CD14-positive monocyte (primary cell): ENCODE results near the gene PEAK1. TPM values are rescaled to one million over a fixed set of nuclear protein-coding genes. Genes with fewer than 3 reads are reported as not detected.

Source experiments
- DNase-seq, 3 donors: peaks; one replicate each; pipeline ENCODE4 v3.0.0-alpha.2; 2011 to 2022
- H2AFZ ChIP-seq: 2 replicates; pipeline ENCODE4 v1.6.0; 2012; ENCODE audit warnings: mild to moderate bottlenecking, low read depth, low read length, inconsistent platforms; ENCODE audit not compliant: insufficient read depth, poor library complexity, severe bottlenecking
- H3K27ac ChIP-seq, 2 donors: 1 replicate in 1 of 2; 2 replicates in 1 of 2; pipeline ENCODE4 v1.5.1; 2012 to 2013; ENCODE audit warnings: low read length in 2 of 2, control low read depth in 1 of 2, inconsistent platforms in 1 of 2, low read depth in 1 of 2, mild to moderate bottlenecking in 1 of 2
- H3K27me3 ChIP-seq, 2 donors: one replicate each; pipeline versions ENCODE4 v1.6.0 to v1.6.1; 2011 to 2013; ENCODE audit warnings: low read length in 2 of 2; ENCODE audit not compliant: control insufficient read depth in 2 of 2, insufficient read depth in 2 of 2
- H3K36me3 ChIP-seq, 2 donors: replicated peaks in 1 of 2; 1 replicate in 1 of 2; 2 replicates in 1 of 2; pipeline versions ENCODE4 v1.5.1 to v1.6.1; 2012 to 2013; ENCODE audit warnings: low read length in 2 of 2, control low read depth in 1 of 2, inconsistent platforms in 1 of 2, mild to moderate bottlenecking in 1 of 2; ENCODE audit not compliant: insufficient read depth in 2 of 2, control insufficient read depth in 1 of 2
- H3K4me1 ChIP-seq, 2 donors: 1 replicate in 1 of 2; 2 replicates in 1 of 2; pipeline versions ENCODE4 v1.5.1 to v1.6.1; 2012 to 2013; ENCODE audit warnings: low read length in 2 of 2, control low read depth in 1 of 2, inconsistent platforms in 1 of 2, mild to moderate bottlenecking in 1 of 2, moderate library complexity in 1 of 2; ENCODE audit not compliant: insufficient read depth in 2 of 2, control insufficient read depth in 1 of 2
- H3K4me2 ChIP-seq: replicated peaks from 2 replicates; pipeline ENCODE3; 2012; ENCODE audit warnings: low read length, moderate library complexity, mild to moderate bottlenecking; ENCODE audit not compliant: poor library complexity, severe bottlenecking; ENCODE audit errors: extremely low read depth
- H3K4me3 ChIP-seq, 3 experiments: fragments of 200-600 bp in 1 of 3; sonication (generic) in 1 of 3; replicated peaks in 1 of 3; 1 replicate in 2 of 3; 2 replicates in 1 of 3; pipeline ENCODE4 v1.5.1; 2011 to 2013; ENCODE audit warnings: low read length in 3 of 3, mild to moderate bottlenecking in 3 of 3, control low read depth in 2 of 3, low read depth in 2 of 3, inconsistent platforms in 1 of 3, moderate library complexity in 1 of 3
- H3K79me2 ChIP-seq: 2 replicates; pipeline ENCODE4 v1.6.0; 2012; ENCODE audit warnings: mild to moderate bottlenecking, control low read depth, inconsistent platforms, low read length, moderate library complexity; ENCODE audit not compliant: insufficient read depth
- H3K9ac ChIP-seq: 2 replicates; pipeline ENCODE4 v1.6.0; 2017; ENCODE audit warnings: low read length, mild to moderate bottlenecking; ENCODE audit not compliant: insufficient read depth, poor library complexity, severe bottlenecking
- H3K9me3 ChIP-seq, 2 donors: replicated peaks in 1 of 2; 1 replicate in 1 of 2; 2 replicates in 1 of 2; pipeline versions ENCODE4 v1.5.1 to v1.6.1; 2012 to 2013; ENCODE audit warnings: low read length in 2 of 2, control low read depth in 1 of 2; ENCODE audit not compliant: control insufficient read depth in 1 of 2, insufficient read depth in 1 of 2
- H4K20me1 ChIP-seq: 2 replicates; pipeline ENCODE4 v1.6.0; 2012; ENCODE audit warnings: mild to moderate bottlenecking, low read length, control low read depth, moderate library complexity; ENCODE audit not compliant: insufficient read depth
- H3K27ac Mint-ChIP-seq, 7 donors: one replicate each; pipeline ENCODE4 v1.8.0; 2020; ENCODE audit warnings: mild to moderate bottlenecking in 7 of 7, mixed read lengths in 7 of 7, moderate library complexity in 6 of 7, inconsistent platforms in 2 of 7
- H3K27me3 Mint-ChIP-seq, 3 donors: one replicate each; pipeline ENCODE4 v1.8.0; 2021 to 2022; ENCODE audit warnings: low read depth in 3 of 3, mild to moderate bottlenecking in 3 of 3, mixed read lengths in 3 of 3, moderate library complexity in 3 of 3, inconsistent platforms in 1 of 3
- H3K36me3 Mint-ChIP-seq, 2 donors: one replicate each; pipeline ENCODE4 v1.8.0; 2020; ENCODE audit warnings: mixed read lengths in 2 of 2, inconsistent platforms in 1 of 2, mild to moderate bottlenecking in 1 of 2
- H3K4me1 Mint-ChIP-seq: one replicate; pipeline ENCODE4 v1.8.0; 2020; ENCODE audit warnings: mild to moderate bottlenecking, mixed read lengths
- H3K4me3 Mint-ChIP-seq, 2 donors: one replicate each; pipeline ENCODE4 v1.8.0; 2020; ENCODE audit warnings: mild to moderate bottlenecking in 2 of 2, mixed read lengths in 2 of 2, moderate library complexity in 1 of 2
- H3K9me3 Mint-ChIP-seq, 7 donors: one replicate each; pipeline ENCODE4 v1.8.0; 2020 to 2022; ENCODE audit warnings: mixed read lengths in 7 of 7, mild to moderate bottlenecking in 6 of 7, moderate library complexity in 6 of 7, inconsistent platforms in 2 of 7
- CTCF ChIP-seq: fragments of 200-600 bp; IDR thresholded peaks from one replicate; pipeline ENCODE4 v1.8.0; 2022; ENCODE audit warnings: antibody characterized with exemption, mild to moderate bottlenecking
- WGBS: methylation state at CpG from one replicate; pipeline ENCODE4 v1.1.5; 2013; ENCODE audit warnings: missing lambda C conversion rate; ENCODE audit not compliant: insufficient coverage; 5-methylcytosine and 5-hydroxymethylcytosine counted together
- intact Hi-C, 2 donors: fragments of 100-400 bp; cut with micrococcal nuclease; formaldehyde crosslinking; loops; one replicate each; pipeline versions ENCODE4 v1.15.0 to v1.15.1; 2023
- polyA plus RNA-seq, 3 donors: library from polyadenylated mRNA; depleted of rRNA in 1 of 3; unstranded in 2 of 3; stranded (reverse) in 1 of 3; fragments of 300-500 nt in 2 of 3; fragments of >200 nt in 1 of 3; fragmentation: Illumina TruSeq in 2 of 3; gene quantifications; 1 replicate in 2 of 3; 2 replicates in 1 of 3; pipeline ENCODE4 v1.2.3, GENCODE V29; 2012 to 2021

The PEAK1 gene
- polyA plus RNA-seq, 3 donors = 0.85 to 8.7 (median 1.1) TPM

GRCh38 chr15:77380033-77380432, 39.9 kb downstream of the PEAK1 start:
- Histone ChIP-seq H2AFZ (no peak overlapping the region), H4K20me1 (no peaks in the 10 kb centered on the region), H3K9me3 (no peaks in the 10 kb centered on the region), H3K4me3 (no peak overlapping the region), H3K27me3 (no peaks in the 10 kb centered on the region), H3K4me2 (no peak overlapping the region), H3K9ac (no peak overlapping the region), H3K27ac (no peak overlapping the region), H3K79me2 (no peaks in the 10 kb centered on the region), H3K36me3 (no peaks in the 10 kb centered on the region), H3K4me1 (peaks cover 5 to 6% of the 10 kb centered on the region in 2 donors)
- DNase-seq = no peak
- peaks cover 14% of the 10 kb centered on the region for H3K4me1 Mint-ChIP-seq
- no peak overlapping the region for H3K27ac Mint-ChIP-seq
- WGBS = 100% methylated on average over 1 of the region's 4 CpGs
- TF ChIP-seq CTCF = no peak
- no peaks in the 10 kb centered on the region for H3K36me3 Mint-ChIP-seq
- no peaks in the 10 kb centered on the region for H3K27me3 Mint-ChIP-seq
- H3K4me3 Mint-ChIP-seq = no peak overlapping the region
- no peaks in the 10 kb centered on the region for H3K9me3 Mint-ChIP-seq
- intact Hi-C loops = no loop called here

GRCh38 chr15:77376770-77377169, 43.1 kb downstream of the PEAK1 start:
- WGBS = no CpG with 5 or more reads among the region's 1 CpG
- H3K79me2 ChIP-seq = no peaks in the 10 kb centered on the region
- Mint-ChIP-seq H3K27me3 (no peaks in the 10 kb centered on the region), H3K4me1 (peaks cover 5% of the 10 kb centered on the region), H3K36me3 (no peaks in the 10 kb centered on the region), H3K4me3 (no peak overlapping the region), H3K27ac (no peak overlapping the region), H3K9me3 (peaks cover 0 to 5% (median 0%) of the 10 kb centered on the region in 7 donors)
- no peaks in the 10 kb centered on the region for H4K20me1 ChIP-seq
- no peak for TF ChIP-seq CTCF
- H3K36me3 ChIP-seq = no peaks in the 10 kb centered on the region
- no peak overlapping the region for H3K9ac ChIP-seq
- no peaks in the 10 kb centered on the region for H3K27me3 ChIP-seq
- H3K27ac ChIP-seq = no peak overlapping the region
- H3K4me1 ChIP-seq = no peaks in the 10 kb centered on the region
- no peak overlapping the region for H2AFZ ChIP-seq
- no peaks in the 10 kb centered on the region for H3K9me3 ChIP-seq
- DNase-seq = no peak
- no peak overlapping the region for H3K4me2 ChIP-seq
- H3K4me3 ChIP-seq = no peak overlapping the region
- intact Hi-C loops = no loop called here
